ENCODE measurements around the gene KRTAP21-1. TPM values are rescaled to one million over a fixed set of nuclear protein-coding genes. Genes with fewer than 3 reads are reported as not detected.
"Not testable (repeated sequence)": the region's sequence is repeated elsewhere in the genome, so short reads cannot be mapped to it uniquely, and the experiment has no call there.

The KRTAP21-1 gene
- total RNA-seq: not detected

DNA sequence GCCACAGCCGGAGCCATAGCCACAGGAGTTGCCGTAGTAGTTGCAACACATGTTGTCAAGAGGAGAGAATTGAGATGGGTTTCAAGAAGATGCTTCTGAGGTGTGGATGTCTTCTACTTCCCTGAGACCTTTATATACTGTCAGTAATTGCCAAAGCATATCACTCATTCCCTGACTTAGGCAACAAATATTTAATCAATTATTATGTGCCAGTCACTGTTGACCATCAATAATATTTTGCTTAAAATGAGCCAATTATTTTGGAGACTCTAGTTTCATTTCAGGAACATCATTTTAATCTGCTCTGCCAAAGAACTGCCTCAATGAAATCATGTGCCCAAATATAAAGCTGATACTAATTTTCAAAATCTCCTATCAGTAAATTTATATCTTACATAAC, at the start of gene KRTAP21-1:
Gene KRTAP21-1, minus strand, starts transcription at position 101 of the 400 bp plus-strand sequence. Its CDS starts 50 bp downstream, at position 51.
- ATAC-seq (ENCODE audit: insufficient number of reproducible peaks, low FRiP score, low read depth); H3K4me3 ChIP-seq; H3K9me3 ChIP-seq; H3K27ac ChIP-seq; H3K27me3 ChIP-seq (replicated peaks; ENCODE audit: insufficient read depth); H3K4me1 ChIP-seq (ENCODE audit: control insufficient read depth in 1 of 2, low read depth in 2 of 2); H3K36me3 ChIP-seq; DNase-seq (ENCODE audit: low spot score): not testable (repeated sequence)

DNA sequence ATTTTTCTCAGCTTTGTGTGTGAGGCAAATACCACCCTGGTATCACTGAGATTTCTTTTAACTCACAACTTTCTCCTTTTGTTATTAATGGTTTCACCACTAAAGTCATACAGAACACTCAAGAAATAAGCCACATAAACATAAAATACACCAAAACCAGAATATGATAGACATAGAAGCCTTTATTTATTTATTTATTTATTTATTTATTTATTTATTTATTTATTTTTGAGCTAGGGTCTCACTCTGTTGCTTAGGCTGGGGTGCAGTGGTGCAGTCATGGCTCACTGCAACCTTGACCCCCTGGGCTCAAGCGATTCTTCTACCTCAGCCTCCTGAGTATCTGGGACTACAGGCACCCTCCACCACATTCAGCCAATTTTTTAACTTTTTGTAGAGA, 45.4 kb upstream of the KRTAP21-1 start:
- TF ChIP-seq, protein P1, sequence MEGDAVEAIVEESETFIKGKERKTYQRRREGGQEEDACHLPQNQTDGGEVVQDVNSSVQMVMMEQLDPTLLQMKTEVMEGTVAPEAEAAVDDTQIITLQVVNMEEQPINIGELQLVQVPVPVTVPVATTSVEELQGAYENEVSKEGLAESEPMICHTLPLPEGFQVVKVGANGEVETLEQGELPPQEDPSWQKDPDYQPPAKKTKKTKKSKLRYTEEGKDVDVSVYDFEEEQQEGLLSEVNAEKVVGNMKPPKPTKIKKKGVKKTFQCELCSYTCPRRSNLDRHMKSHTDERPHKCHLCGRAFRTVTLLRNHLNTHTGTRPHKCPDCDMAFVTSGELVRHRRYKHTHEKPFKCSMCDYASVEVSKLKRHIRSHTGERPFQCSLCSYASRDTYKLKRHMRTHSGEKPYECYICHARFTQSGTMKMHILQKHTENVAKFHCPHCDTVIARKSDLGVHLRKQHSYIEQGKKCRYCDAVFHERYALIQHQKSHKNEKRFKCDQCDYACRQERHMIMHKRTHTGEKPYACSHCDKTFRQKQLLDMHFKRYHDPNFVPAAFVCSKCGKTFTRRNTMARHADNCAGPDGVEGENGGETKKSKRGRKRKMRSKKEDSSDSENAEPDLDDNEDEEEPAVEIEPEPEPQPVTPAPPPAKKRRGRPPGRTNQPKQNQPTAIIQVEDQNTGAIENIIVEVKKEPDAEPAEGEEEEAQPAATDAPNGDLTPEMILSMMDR (IDR thresholded peaks at IDR 0.05): no peak
- H3K9me3 ChIP-seq: no peaks in the 10 kb centered on the region
- no peak overlapping the region for H3K4me3 ChIP-seq
- no peaks in the 10 kb centered on the region for H3K27me3 ChIP-seq (replicated peaks; ENCODE audit: insufficient read depth)
- H3K27ac ChIP-seq: no peak overlapping the region
- H3K36me3 ChIP-seq: no peaks in the 10 kb centered on the region
- DNase-seq (ENCODE audit: low spot score) (no peak), ATAC-seq (ENCODE audit: insufficient number of reproducible peaks, low FRiP score, low read depth) (no peak)
- no peaks in the 10 kb centered on the region for H3K4me1 ChIP-seq (ENCODE audit: control insufficient read depth in 1 of 2, low read depth in 2 of 2)

DNA sequence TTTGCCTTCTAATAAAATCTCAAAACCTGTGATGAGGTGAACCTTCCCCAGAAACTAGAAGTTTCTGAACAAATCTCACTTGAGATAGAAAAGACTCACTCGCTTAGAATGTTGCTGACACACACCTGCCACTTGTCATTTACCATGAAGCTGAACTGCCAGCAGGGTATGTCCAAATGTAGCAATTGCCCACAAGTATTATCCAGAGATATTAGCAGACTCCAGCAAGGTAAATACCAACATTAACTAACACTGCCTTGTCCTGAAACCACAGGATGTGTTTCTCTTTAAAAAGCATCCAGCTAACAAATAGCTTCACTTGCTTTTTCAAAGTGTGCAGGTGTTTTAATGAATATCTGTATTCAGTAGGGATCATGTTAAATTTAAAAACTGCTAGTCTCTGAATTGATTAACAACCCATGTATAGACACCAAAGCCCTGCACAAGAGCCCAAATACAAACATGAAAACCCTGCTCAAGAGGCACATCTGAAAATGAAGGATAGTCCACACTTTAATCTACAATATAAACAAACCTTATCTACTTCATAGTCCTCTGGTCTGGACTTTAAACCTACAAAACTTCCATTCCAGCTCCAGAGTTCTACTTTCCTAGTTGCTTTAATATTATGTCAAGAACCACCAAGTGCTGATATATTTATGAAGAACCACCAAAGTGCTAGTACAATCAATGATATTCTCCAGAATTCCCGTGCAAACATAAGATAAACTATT, 38.5 kb upstream of the KRTAP21-1 start:
- TF ChIP-seq, protein P1 (IDR thresholded peaks at IDR 0.05): no peak
- ATAC-seq (ENCODE audit: insufficient number of reproducible peaks, low FRiP score, low read depth) (no peak), DNase-seq (ENCODE audit: low spot score) (no peak)
- Histone ChIP-seq H3K4me1 (ENCODE audit: control insufficient read depth in 1 of 2, low read depth in 2 of 2) (no peaks in the 10 kb centered on the region), H3K27ac (no peak overlapping the region), H3K27me3 (replicated peaks; ENCODE audit: insufficient read depth) (no peaks in the 10 kb centered on the region), H3K4me3 (no peak overlapping the region), H3K9me3 (no peaks in the 10 kb centered on the region), H3K36me3 (no peaks in the 10 kb centered on the region)

DNA sequence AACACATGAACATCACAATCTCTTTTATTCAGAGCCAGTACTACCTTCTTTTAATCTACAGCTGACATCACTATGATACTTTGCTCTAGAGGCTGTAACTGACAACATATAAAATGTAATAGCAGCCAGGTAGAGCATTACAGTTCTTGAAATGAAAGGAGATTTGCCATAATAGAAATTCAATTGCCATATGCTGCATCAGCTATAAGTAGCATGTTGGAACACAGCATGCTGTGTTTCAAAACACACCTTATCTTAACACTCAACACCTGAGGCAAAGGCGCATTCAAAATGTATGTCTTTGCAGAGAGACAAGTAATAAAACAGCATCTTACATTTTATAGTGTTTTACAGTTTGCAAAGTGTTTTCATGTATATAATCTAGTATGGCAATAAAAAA, 24.0 kb upstream of the KRTAP21-1 start:
- Histone ChIP-seq H3K4me3 (no peak overlapping the region), H3K36me3 (no peaks in the 10 kb centered on the region), H3K4me1 (ENCODE audit: control insufficient read depth in 1 of 2, low read depth in 2 of 2) (no peaks in the 10 kb centered on the region), H3K9me3 (no peaks in the 10 kb centered on the region), H3K27me3 (replicated peaks; ENCODE audit: insufficient read depth) (no peaks in the 10 kb centered on the region), H3K27ac (no peak overlapping the region)
- no peak for ATAC-seq (ENCODE audit: insufficient number of reproducible peaks, low FRiP score, low read depth)
- TF ChIP-seq, protein P1 (IDR thresholded peaks at IDR 0.05): no peak
- DNase-seq (ENCODE audit: low spot score): no peak

DNA sequence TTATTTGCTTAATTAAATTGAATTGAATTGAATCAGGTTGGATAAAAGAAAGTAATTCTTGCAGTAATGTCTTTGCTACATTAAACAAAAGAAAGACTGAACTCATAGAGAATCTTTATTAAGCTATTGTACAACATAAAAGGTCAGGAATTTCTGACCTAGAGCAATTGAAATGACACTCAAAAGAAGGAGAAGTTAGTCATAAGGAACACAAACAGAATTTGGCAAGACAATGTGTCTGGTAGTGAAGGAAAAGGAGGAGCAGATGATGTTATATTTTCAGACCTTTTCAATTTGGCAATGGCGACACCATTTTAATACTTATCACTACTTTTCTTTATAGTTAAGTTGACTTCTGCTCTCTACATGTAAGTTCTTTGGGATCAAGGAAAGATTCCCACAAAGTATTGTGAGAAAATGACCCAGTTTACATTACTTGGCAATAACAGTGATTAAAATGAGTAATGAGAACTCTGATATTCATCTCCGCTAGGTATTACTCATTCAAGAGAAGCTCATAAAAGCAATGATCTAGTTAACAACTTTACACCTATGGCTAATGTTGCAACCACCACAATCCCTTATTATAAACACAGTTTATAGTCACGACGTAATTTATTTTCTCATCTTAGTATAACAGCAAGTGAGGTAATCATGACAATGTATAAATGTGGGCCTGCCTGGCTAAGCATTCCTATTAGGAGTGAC, 14.7 kb upstream of the KRTAP21-1 start:
- no peaks in the 10 kb centered on the region for H3K9me3 ChIP-seq
- no peaks in the 10 kb centered on the region for H3K36me3 ChIP-seq
- H3K4me1 ChIP-seq (ENCODE audit: control insufficient read depth in 1 of 2, low read depth in 2 of 2): no peaks in the 10 kb centered on the region
- DNase-seq (ENCODE audit: low spot score): no peak
- H3K4me3 ChIP-seq: no peak overlapping the region
- TF ChIP-seq, protein P1 (IDR thresholded peaks at IDR 0.05): no peak
- H3K27ac ChIP-seq: no peak overlapping the region
- no peak for ATAC-seq (ENCODE audit: insufficient number of reproducible peaks, low FRiP score, low read depth)
- H3K27me3 ChIP-seq (replicated peaks; ENCODE audit: insufficient read depth): no peaks in the 10 kb centered on the region

Data from thoracic aorta (tissue), 2 donors.